Spleen (tissue), 11 donors: ENCODE measurements around the gene RASSF1. TPM values are rescaled to one million over a fixed set of nuclear protein-coding genes. Genes with fewer than 3 reads are reported as not detected.
"Not testable (repeated sequence)": the region's sequence is repeated elsewhere in the genome, so short reads cannot be mapped to it uniquely, and the experiment has no call there.

Source experiments
- DNase-seq: peaks from one replicate; pipeline ENCODE4 v3.0.0-alpha.2; 2020
- H3K27ac ChIP-seq, 8 donors: fragments of 200-600 bp; sonication (generic) in 7 of 8; 1 replicate in 4 of 8; 2 replicates in 4 of 8; pipeline versions ENCODE4 v1.5.0 to v1.8.0; 2016 to 2021; ENCODE audit warnings: inconsistent platforms in 4 of 8, mild to moderate bottlenecking in 4 of 8, moderate library complexity in 1 of 8
- H3K27me3 ChIP-seq, 7 donors: fragments of 200-600 bp; sonication (generic) in 6 of 7; replicated peaks in 1 of 7; 1 replicate in 4 of 7; 2 replicates in 3 of 7; pipeline versions ENCODE4 v1.5.0 to v1.8.0; 2016 to 2021; ENCODE audit warnings: inconsistent platforms in 3 of 7, mild to moderate bottlenecking in 1 of 7
- H3K36me3 ChIP-seq, 6 donors: fragments of 200-600 bp; sonication (generic) in 5 of 6; 1 replicate in 4 of 6; 2 replicates in 2 of 6; pipeline versions ENCODE4 v1.5.0 to v1.8.0; 2016 to 2021; ENCODE audit warnings: inconsistent platforms in 2 of 6
- H3K4me1 ChIP-seq, 6 donors: fragments of 200-600 bp; sonication (generic) in 5 of 6; 1 replicate in 3 of 6; 2 replicates in 3 of 6; pipeline versions ENCODE4 v1.5.0 to v1.8.0; 2016 to 2021; ENCODE audit warnings: inconsistent platforms in 3 of 6
- H3K4me3 ChIP-seq, 8 donors: fragments of 200-600 bp; sonication (generic) in 7 of 8; 1 replicate in 4 of 8; 2 replicates in 4 of 8; pipeline versions ENCODE4 v1.5.0 to v1.8.0; 2016 to 2021; ENCODE audit warnings: inconsistent platforms in 4 of 8, mild to moderate bottlenecking in 4 of 8, moderate library complexity in 2 of 8
- H3K9me3 ChIP-seq, 8 donors: fragments of 200-600 bp; sonication (generic) in 7 of 8; 1 replicate in 4 of 8; 2 replicates in 4 of 8; pipeline versions ENCODE4 v1.5.0 to v1.8.0; 2016 to 2021; ENCODE audit warnings: inconsistent platforms in 4 of 8
- CTCF ChIP-seq, 11 experiments: fragments of 200-600 bp in 7 of 11; fragments of 450-650 bp in 4 of 11; sonication (generic) in 4 of 11; IDR thresholded peaks in 8 of 11; conservative IDR thresholded peaks in 3 of 11; 1 replicate in 7 of 11; 2 replicates in 4 of 11; pipeline versions ENCODE4 v1.4.0 to v1.8.0; 2016 to 2021; ENCODE audit warnings: antibody characterized with exemption in 11 of 11, inconsistent platforms in 4 of 11, mild to moderate bottlenecking in 1 of 11
- POLR2A ChIP-seq, 3 donors: fragments of 450-650 bp; IDR thresholded peaks; one replicate each; pipeline ENCODE4 v1.5.1; 2017; ENCODE audit warnings: antibody characterized with exemption in 3 of 3, mild to moderate bottlenecking in 1 of 3
- POLR2AphosphoS5 ChIP-seq, 3 donors: sonication (generic); formaldehyde crosslinking; IDR thresholded peaks; one replicate each; pipeline ENCODE4 v1.5.1; 2017; ENCODE audit warnings: antibody characterized with exemption in 3 of 3
- WGBS, 5 donors: extraction: QIAGEN DNeasy Blood & Tissue Kit in 3 of 5; methylation state at CpG; one replicate each; pipeline versions ENCODE4 v1.1.5 to v1.1.7; 2013 to 2018; 5-methylcytosine and 5-hydroxymethylcytosine counted together
- intact Hi-C: fragments of 100-400 bp; cut with DNase I; formaldehyde crosslinking; loops from one replicate; pipeline ENCODE4 v1.15.0; 2023; ENCODE audit warnings: low total_unique reads
- polyA plus RNA-seq, 3 donors: library from polyadenylated mRNA; stranded (reverse); fragments of 200-250 nt; gene quantifications; one replicate each; pipeline ENCODE4 v1.2.1, GENCODE V29; 2013
- total RNA-seq, 7 donors: library from RNA; depleted of rRNA in 3 of 7; stranded (reverse); fragments of >200 nt in 3 of 7; fragmentation: NEBNext Ultra II Directional in 4 of 7; extraction: Animal tissue kit (Norgen Biotek cat#: 25700) in 4 of 7; gene quantifications; one replicate each; pipeline versions ENCODE4 v1.1.0 to v1.2.1, GENCODE V29; 2016 to 2021
- donor health status: healthy with polysubstance abuse.
- donor health status: DM: no; HTN: no; CAD: no; lungs with moderate emphysema.
- donor health status: DM: no; HTN: no; CAD: no.
- donor health status: Bipolar disorder and iron deficiency.
- donor health status: healthy.
- donor health status: DM: no; HTN: no; CAD: no.
- donor health status: DM: yes; HTN: yes; CAD: no.

RASSF1 gene
- total and polyA plus RNA-seq, 10 donors, result 48.3 to 113 (median 64.7) TPM

GRCh38 chr3:50289130-50289529, 51.5 kb downstream of the RASSF1 start:
- intact Hi-C loops, result no loop called here
- Histone ChIP-seq H3K4me1 (peaks cover 13 to 33% (median 24%) of the 10 kb centered on the region in 6 donors), H3K27ac (no peak overlapping the region), H3K9me3 (no peaks in the 10 kb centered on the region), H3K36me3 (peaks cover 0 to 48% (median 40%) of the 10 kb centered on the region in 6 donors), H3K27me3 (no peaks in the 10 kb centered on the region), H3K4me3 (no peak overlapping the region)
- DNase-seq, result peak; percentile 68
- 93 to 99% (median 96%) methylated on average over 6 of the region's 6 CpGs for WGBS, 5 donors
- no peak for TF ChIP-seq POLR2AphosphoS5 (IDR thresholded peaks at IDR 0.05)
- no peak for TF ChIP-seq CTCF (IDR thresholded peaks at IDR 0.05 in 8 of 11, conservative IDR thresholded peaks at IDR 0.05 in 3 of 11)
- no peak for TF ChIP-seq POLR2A (IDR thresholded peaks at IDR 0.05)

DNA sequence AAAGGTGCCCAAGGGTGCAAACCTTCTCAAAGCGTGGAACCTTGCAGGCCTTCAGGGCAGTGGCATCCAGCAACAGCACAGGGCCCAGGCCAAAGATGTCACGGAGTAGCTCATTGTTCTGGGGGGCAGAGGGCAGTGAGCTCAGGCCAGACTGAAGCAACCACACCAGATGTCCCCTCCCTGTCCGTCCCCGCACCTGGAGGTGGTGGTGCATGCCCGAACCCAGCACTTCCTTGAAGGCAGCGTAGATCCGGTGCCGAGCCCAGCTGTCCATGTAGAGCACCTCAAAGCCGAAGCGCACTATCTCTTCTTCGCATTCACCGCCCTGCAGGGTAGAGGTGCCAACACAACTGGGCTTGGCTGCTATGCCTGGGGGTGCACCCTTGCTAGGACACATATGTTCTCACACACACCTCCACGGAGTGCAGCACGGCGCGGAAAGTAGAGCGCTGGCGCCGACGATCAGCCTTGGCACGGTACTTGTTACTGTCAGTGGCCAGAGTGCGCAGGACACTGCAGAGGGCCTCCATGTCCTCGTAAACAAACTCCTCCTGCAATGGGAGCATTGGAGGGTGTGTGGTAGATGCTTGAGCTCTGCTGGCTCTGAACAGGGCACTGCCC, 52.1 kb downstream of the RASSF1 start:
- Histone ChIP-seq H3K36me3 (peaks cover 0 to 48% (median 40%) of the 10 kb centered on the region in 6 donors), H3K4me1 (peaks cover 13 to 33% (median 24%) of the 10 kb centered on the region in 6 donors), H3K27me3 (no peaks in the 10 kb centered on the region), H3K27ac (no peak overlapping the region), H3K4me3 (no peak overlapping the region), H3K9me3 (no peaks in the 10 kb centered on the region)
- no peak for TF ChIP-seq CTCF (IDR thresholded peaks at IDR 0.05 in 8 of 11, conservative IDR thresholded peaks at IDR 0.05 in 3 of 11)
- TF ChIP-seq POLR2AphosphoS5 (IDR thresholded peaks at IDR 0.05), result no peak
- no peak for TF ChIP-seq POLR2A (IDR thresholded peaks at IDR 0.05)
- intact Hi-C loops, result no loop called here
- WGBS, 5 donors, result 92 to 98% (median 95%) methylated on average over 23 of the region's 23 CpGs
- peak; percentile 67 for DNase-seq

DNA sequence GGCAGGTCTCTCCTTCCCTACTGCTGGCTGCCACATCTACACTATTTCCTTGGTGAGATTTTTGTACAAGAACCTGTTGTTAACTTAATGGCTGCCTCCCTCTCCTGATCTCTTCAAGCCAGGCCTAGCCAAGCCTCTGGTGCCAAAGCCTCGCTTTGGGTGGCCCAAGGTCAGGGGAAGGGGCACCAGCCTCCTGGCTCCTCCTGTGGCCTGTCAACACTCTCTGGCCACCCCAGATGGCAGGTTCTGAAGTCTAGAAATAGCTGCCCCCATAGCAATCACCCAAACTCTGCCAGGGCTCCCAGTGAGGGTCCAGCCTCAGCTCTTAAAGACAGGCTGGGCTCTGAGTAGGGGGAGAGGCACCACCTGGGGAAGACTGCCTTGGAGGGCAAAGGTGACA, 53.4 kb downstream of the RASSF1 start:
- peaks cover 0 to 48% (median 40%) of the 10 kb centered on the region in 6 donors for H3K36me3 ChIP-seq
- no peak overlapping the region for H3K27ac ChIP-seq
- H3K9me3 ChIP-seq, result no peaks in the 10 kb centered on the region
- DNase-seq, result no peak
- H3K4me1 ChIP-seq, result peaks cover 9 to 24% (median 14%) of the 10 kb centered on the region in 6 donors
- TF ChIP-seq CTCF (IDR thresholded peaks at IDR 0.05 in 8 of 11, conservative IDR thresholded peaks at IDR 0.05 in 3 of 11) (no peak), POLR2A (IDR thresholded peaks at IDR 0.05) (no peak), POLR2AphosphoS5 (IDR thresholded peaks at IDR 0.05) (no peak)
- 83 to 95% (median 88%) methylated on average over 1 of the region's 1 CpG for WGBS, 5 donors
- H3K27me3 ChIP-seq, result no peaks in the 10 kb centered on the region
- intact Hi-C loops, result no loop called here
- no peak overlapping the region for H3K4me3 ChIP-seq

DNA sequence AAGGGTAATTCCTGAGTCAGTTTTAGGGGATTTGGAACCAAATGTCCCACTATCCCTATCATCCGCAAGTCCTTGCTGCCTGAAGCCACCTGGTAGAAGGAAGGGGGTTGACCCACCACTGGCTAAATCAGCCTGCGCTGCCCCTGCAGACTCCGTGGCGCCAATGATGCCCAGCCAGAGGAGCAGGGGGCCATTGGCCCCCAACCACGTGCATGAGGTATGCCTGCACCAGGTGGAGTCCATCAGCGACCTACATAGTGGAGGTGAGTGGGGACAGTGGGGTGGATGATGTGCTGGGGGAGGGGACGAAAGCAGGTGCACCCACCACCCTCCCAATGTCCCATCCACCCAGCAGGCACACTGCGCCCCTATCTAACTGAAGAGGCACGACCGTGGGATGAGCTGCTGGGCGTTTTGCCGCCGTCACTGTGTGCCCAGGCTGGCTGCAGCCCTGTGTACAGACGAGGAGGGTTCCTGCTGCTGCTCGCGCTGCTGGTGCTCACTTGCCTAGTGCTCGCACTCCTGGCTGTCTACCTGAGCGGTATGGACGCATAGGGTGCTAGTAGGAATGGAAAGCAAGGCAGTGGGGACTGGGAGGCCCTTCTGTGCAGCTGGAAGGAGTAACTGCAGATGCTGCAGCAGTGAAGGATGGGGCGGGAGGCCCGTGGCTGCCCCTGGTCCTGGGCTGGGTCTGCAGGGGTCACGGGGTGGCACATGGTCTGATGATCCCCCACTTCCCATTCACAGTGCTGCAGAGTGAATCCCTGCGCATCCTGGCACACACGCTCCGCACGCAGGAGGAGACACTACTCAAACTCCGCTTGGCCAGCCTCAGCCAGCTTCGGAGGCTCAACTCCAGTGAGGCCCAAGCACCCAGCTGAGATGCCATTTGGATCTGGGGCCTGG, 54.1 kb downstream of the RASSF1 start:
- peak; percentile 68 for DNase-seq
- 85 to 96% (median 92%) methylated on average over 17 to 28 of the region's 28 CpGs for WGBS, 5 donors

GRCh38 chr3:50284121-50284520, 56.5 kb downstream of the RASSF1 start:
- DNase-seq, H3K4me3 ChIP-seq, intact Hi-C loops, H3K4me1 ChIP-seq, H3K9me3 ChIP-seq, H3K27ac ChIP-seq, H3K27me3 ChIP-seq: not testable (repeated sequence)
- 85 to 95% (median 90%) methylated on average over 6 of the region's 6 CpGs for WGBS, 5 donors
- H3K36me3 ChIP-seq, result peaks cover 0 to 33% (median 28%) of the 10 kb centered on the region in 6 donors

More for the DNA sequence above, 54.1 kb downstream of the RASSF1 start:
- Histone ChIP-seq H3K36me3 (peaks cover 0 to 48% (median 40%) of the 10 kb centered on the region in 6 donors), H3K4me1 (peaks cover 7 to 18% (median 11%) of the 10 kb centered on the region in 6 donors), H3K9me3 (no peaks in the 10 kb centered on the region), H3K4me3 (no peak overlapping the region), H3K27ac (no peak overlapping the region), H3K27me3 (no peaks in the 10 kb centered on the region)
- TF ChIP-seq POLR2A (IDR thresholded peaks at IDR 0.05) (no peak), POLR2AphosphoS5 (IDR thresholded peaks at IDR 0.05) (peak in 2 of 3 donors; percentile 7 to 36)
- intact Hi-C loops, result no loop called here
